HCT116 (cell line): Measurements from ENCODE around the gene GRK2.

Experiments used
- CBX3 ChIP-seq: IDR thresholded peaks from 2 replicates; pipeline ENCODE4 v1.6.1; 2012; ENCODE audit warnings: low read depth
- CEBPB ChIP-seq: IDR thresholded peaks from 2 replicates; pipeline ENCODE4 v1.6.1; 2012; ENCODE audit warnings: low read depth
- CTCF ChIP-seq, 3 experiments: fragments of 200-600 bp in 1 of 3; sonication (generic) in 1 of 3; IDR thresholded peaks in 2 of 3; conservative IDR thresholded peaks in 1 of 3; 2 replicates each; pipeline ENCODE4 v1.5.1; 2012 to 2017; ENCODE audit warnings: low read depth in 2 of 3, low read length in 2 of 3, antibody characterized with exemption in 1 of 3, borderline replicate concordance in 1 of 3, control low read depth in 1 of 3, mild to moderate bottlenecking in 1 of 3, mixed read lengths in 1 of 3, mixed run types in 1 of 3, moderate library complexity in 1 of 3; ENCODE audit not compliant: insufficient read depth in 1 of 3
- EZH2phosphoT487 ChIP-seq: fragments of 200-600 bp; IDR thresholded peaks from 2 replicates; pipeline ENCODE4 v1.6.1; 2018; ENCODE audit warnings: antibody characterized with exemption, borderline replicate concordance
- FOSL1 ChIP-seq: IDR thresholded peaks from 2 replicates; pipeline ENCODE4 v1.6.1; 2012; ENCODE audit warnings: low read depth
- POLR2A ChIP-seq: IDR thresholded peaks from 2 replicates; pipeline ENCODE4 v1.7.0; 2011; ENCODE audit warnings: borderline replicate concordance; ENCODE audit not compliant: insufficient read depth, insufficient read length; ENCODE audit errors: extremely low read depth
- POLR2AphosphoS5 ChIP-seq: IDR thresholded peaks from 2 replicates; pipeline ENCODE4 v1.6.1; 2011; ENCODE audit warnings: mild to moderate bottlenecking, low read depth, low read length, moderate library complexity
- RAD21 ChIP-seq: IDR thresholded peaks from 2 replicates; pipeline ENCODE4 v1.6.1; 2012; ENCODE audit warnings: low read depth, mild to moderate bottlenecking
- REST ChIP-seq: IDR thresholded peaks from 2 replicates; pipeline ENCODE4 v1.6.1; 2012; ENCODE audit warnings: low read depth
- SIN3A ChIP-seq: IDR thresholded peaks from 2 replicates; pipeline ENCODE4 v1.6.1; 2012; ENCODE audit warnings: low read depth
- SP1 ChIP-seq: IDR thresholded peaks from 2 replicates; pipeline ENCODE4 v1.6.1; 2012; ENCODE audit warnings: low read depth
- YY1 ChIP-seq: IDR thresholded peaks from 2 replicates; pipeline ENCODE4 v1.6.1; 2011; ENCODE audit warnings: low read length, low read depth, moderate library complexity, mild to moderate bottlenecking; ENCODE audit not compliant: insufficient replicate concordance; ENCODE audit errors: extremely low read depth
- TF ChIP-seq, protein P1 (sequence below): IDR thresholded peaks from 2 replicates; pipeline ENCODE4 v1.6.1; 2012
- TF ChIP-seq, protein P2 (sequence below): IDR thresholded peaks from 2 replicates; pipeline ENCODE4 v1.6.1; 2012

DNA sequence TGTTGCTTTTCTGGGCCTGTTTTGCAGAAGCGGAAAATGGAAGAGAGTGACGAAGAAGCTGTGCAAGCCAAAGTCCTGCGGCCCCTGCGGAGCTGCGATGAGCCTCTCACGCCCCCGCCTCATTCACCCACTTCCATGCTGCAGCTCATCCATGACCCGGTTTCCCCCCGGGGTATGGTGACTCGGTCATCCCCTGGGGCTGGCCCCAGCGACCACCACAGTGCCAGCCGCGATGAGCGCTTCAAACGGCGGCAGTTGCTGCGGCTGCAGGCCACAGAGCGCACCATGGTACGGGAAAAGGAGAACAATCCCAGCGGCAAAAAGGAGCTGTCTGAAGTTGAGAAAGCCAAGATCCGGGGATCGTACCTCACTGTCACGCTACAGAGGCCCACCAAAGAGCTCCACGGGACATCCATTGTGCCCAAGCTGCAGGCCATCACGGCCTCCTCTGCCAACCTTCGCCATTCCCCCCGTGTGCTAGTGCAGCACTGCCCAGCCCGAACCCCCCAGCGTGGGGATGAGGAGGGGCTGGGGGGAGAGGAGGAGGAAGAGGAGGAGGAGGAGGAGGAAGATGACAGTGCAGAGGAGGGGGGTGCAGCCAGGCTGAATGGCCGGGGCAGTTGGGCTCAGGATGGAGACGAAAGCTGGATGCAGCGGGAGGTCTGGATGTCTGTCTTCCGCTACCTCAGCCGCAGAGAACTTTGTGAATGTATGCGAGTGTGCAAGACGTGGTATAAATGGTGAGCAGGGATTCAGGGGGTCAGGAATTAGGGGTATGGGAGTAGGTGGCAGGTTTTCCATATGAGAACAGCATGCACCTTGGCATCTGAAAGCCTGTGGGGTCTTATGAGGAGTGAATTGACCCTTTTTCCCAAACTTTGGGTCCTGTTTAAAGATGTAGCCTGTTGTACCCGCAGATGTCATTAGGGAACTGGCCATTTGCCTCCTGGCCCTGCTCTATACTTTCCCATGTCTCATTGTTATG is 15.9 kb upstream of the GRK2 start:
- TF ChIP-seq CTCF (IDR thresholded peaks at IDR 0.05 in 2 of 3, conservative IDR thresholded peaks at IDR 0.05 in 1 of 3; ENCODE audit: borderline replicate concordance in 1 of 3, insufficient read depth in 1 of 3, low read depth in 2 of 3, low read length in 2 of 3), result no peak
- TF ChIP-seq, protein P1, sequence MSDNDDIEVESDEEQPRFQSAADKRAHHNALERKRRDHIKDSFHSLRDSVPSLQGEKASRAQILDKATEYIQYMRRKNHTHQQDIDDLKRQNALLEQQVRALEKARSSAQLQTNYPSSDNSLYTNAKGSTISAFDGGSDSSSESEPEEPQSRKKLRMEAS, result no peak
- TF ChIP-seq FOSL1, result no peak
- TF ChIP-seq, protein P2, sequence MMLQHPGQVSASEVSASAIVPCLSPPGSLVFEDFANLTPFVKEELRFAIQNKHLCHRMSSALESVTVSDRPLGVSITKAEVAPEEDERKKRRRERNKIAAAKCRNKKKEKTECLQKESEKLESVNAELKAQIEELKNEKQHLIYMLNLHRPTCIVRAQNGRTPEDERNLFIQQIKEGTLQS, result no peak
- TF ChIP-seq POLR2A, result no peak
- TF ChIP-seq RAD21, result no peak
- no peak for TF ChIP-seq SIN3A
- no peak for TF ChIP-seq SP1
- no peak for TF ChIP-seq REST
- TF ChIP-seq CBX3, result no peak
- no peak for TF ChIP-seq POLR2AphosphoS5
- no peak for TF ChIP-seq EZH2phosphoT487
- TF ChIP-seq CEBPB, result no peak
- TF ChIP-seq YY1, result no peak
